HG02763 (cell line): ENCODE measurements around the gene BCAT1.
"Not testable (repeated sequence)": the region's sequence is repeated elsewhere in the genome, so short reads cannot be mapped to it uniquely, and the experiment has no call there.

Source experiments
- ATAC-seq: cut with Tn5 transposase; IDR thresholded peaks from one replicate; pipeline ENCODE4 v1.9.1; 2021; ENCODE audit warnings: mild to moderate bottlenecking, moderate library complexity; ENCODE audit not compliant: unreplicated experiment

BCAT1 gene

DNA sequence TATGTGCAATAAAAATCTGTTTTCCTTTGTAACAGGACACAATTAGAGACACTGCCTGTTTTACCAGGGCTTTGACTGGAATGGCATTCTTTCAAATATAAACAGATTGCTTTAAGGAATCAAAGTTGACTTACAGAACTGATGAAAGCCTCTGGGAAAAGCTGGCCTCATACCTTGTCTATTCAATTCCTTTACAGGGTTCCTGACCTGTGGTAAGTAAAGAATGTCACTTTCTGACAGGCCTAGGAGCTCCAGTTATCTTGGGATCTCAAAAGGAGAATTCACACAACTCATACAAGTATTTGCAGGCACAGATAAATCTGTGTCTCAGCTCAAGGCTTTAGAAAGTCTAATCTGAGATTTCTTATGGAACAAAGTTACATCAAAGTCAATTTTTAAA, 88.4 kb downstream of the BCAT1 start:
- ATAC-seq: no peak

DNA sequence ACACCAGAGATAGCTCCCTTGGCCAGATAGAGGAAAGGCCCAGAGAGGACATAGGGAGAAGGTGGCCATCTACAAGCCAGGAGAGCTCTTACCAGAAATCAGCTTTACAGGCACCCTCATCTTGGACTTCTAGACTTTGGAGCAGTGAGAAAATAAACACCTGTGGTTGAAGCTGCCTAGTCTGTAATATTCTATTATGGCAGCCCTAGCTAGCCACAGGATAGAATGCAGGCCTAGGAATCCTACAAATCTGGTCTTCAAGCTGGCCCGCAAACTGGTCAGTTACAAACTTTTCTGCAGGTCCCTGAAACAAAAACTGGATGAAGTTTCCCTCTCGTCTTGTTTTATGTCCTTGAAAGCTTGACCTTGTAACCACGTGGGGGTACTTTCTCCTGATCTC, 92.4 kb downstream of the BCAT1 start:
- ATAC-seq: no peak

DNA sequence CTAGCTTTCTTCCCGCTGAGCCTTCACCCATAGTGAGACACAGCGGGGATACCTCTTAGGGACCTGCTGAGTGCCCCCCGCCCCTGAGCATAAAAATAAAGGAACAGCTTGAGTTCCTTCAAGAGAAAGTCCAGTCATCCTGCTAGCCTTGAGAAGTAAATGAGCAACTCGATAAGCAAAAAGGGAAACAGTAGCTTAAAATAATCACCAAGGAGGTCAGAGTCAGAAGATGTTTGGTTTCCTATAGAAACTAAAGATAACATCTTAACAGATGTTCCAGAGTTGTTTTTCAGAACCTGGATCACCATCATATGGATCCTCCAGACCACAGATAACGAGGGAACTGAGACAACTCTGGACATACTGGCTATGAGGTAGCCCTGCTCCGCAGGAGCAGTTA, 94.0 kb downstream of the BCAT1 start:
- ATAC-seq: no peak

DNA sequence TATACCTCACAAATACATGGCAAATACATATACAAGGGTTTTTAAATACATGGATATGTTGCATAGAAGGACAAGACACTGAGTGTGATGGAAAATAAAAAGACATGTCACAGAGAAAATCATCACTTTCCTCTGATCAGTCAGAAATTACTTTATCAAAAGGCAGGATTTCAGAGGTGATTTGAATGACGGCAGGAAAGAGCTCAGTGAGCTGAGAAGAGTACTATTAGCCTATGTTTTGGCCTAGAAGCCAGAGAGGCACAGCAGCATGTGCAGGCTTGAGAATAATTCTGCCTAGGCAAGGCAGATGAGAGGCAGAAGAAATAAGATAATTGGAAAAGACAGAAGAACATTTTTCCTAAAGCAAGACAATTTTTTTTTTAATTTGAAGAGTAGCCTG, 94.9 kb downstream of the BCAT1 start:
- ATAC-seq: no peak

DNA sequence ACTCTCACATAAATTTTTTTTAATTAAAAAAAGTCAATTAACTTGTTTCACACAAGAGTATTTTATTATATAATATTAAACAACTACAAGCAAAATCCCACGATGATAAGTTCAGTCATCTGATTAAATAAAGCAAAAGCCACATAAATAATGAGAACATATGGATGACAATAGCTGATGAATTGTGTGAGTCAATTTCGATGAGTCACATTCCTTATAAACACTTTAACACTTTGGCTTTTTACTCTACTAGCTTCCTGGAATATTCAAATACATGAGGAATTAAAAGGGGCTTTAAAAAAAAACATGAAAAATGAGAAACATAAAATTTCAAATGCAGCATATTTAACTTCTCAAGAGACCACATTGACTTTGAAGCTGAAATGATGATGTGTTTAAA, 95.3 kb downstream of the BCAT1 start:
- no peak for ATAC-seq

DNA sequence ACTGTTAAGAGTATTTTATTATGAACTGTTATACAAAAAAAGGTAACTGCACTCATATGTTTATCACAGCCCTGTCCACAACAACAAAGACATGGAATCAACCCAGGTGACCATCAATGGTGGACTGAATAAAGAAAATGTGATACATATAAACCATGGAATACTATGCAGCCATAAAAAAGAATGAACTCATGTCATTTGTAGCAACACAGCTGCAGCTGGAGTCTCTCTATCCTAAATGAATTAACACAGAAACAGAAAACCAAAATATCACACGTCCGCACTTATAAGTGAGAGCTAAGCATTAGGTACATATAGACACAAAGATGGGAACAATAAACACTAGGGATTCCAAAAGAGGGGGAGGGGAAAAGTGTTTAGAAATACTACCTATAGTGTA, 95.8 kb downstream of the BCAT1 start:
- ATAC-seq: no peak

DNA sequence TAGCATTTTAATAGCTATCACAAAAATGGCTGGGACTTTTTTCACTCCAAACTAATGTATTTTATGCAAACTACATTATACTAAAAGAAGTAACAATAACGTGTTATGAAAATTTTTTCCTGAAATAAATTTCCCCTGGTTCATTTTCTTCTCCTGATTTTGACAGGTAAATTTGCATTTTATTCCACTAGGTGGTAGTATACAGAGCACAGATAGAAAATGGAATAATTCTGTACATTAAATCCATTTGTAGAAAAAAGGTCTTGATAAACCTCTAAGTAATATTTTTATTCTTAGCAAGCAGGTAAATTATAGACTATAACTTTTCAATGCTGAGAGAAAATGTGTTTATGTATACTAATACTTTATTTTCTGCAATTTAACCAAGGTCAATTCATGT, 96.5 kb downstream of the BCAT1 start:
- no peak for ATAC-seq

DNA sequence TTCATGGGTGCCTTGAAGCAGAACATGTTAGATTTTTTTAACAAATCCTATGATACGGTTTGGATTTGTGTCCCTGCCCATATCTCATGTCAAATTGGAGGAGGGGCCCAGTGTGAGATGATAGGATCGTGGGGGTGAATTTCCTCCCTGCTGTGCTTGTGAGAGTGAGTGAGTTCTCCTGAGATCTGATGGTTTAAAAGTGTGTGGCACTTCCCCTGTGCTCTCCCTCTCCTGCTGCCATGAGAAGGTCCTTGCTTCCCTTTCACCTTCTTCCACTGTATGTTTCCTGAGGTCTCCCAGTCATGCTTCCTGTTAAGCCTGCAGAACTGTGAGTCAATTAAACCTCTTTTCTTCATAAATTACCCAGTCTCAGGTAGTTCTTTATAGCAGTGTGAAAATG, 97.0 kb downstream of the BCAT1 start:
- ATAC-seq: not testable (repeated sequence)

DNA sequence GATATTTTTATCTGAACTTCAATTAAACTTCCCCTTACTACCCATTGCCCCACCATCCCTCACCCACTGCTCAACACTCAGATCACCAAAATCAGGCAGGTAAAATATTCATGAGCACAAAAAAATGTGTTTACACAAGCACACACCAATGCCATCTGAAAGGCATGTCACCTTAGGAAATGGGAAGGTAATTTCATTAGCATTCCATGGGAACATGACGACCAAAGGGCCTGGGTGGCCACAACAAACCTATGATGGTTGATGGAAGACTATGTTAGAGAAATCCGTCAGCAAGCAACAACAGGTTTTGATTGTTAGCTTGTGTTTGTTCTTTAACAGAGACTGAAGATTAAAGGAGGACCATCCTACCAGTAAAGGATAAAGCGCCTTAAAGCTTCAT, 97.6 kb downstream of the BCAT1 start:
- ATAC-seq: no peak

DNA sequence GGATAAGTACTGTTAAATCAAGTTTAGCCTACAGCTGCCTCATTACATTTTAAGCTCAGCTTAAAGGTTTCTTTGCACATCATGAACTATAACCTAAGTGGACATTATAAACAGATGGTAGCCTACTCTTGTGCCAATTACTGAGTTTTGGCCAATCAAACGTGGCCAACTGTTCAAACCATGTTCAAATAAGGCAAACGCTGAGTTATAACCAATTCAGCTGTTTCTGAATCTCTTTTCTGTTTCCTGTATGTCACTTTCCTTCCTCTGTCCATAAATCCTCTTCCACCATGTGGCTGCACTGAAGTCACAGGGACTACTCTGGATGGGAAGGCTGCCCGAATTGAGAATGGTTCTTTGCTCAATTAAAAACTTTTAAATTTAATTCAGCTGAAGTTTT, 98.4 kb downstream of the BCAT1 start:
- no peak for ATAC-seq

DNA sequence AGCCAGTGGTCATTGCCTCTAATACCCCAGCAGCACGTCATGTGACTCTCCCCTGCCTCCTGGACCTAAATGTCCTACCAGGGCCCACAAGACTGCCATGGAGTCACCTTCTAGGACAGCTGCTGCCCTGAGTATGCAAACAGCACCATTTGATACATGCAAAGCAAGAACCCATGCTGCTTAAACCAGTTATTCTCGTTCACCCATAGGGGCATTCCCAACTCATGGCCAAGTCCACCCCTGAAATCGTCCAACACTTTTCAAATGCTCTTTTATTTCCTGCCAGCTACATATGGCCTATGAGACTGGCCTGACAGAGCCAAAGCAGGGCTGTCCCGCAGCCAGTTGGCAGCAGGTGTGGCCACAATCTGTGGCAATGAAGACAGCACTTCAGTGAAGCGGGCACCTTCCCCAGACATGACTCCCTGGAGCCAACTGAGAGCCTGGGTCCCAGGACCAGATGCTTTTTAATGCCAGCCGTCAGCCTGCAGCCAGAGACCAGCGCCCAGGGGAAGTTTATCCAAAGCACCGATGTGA, 99.9 kb downstream of the BCAT1 start:
- no peak for ATAC-seq

DNA sequence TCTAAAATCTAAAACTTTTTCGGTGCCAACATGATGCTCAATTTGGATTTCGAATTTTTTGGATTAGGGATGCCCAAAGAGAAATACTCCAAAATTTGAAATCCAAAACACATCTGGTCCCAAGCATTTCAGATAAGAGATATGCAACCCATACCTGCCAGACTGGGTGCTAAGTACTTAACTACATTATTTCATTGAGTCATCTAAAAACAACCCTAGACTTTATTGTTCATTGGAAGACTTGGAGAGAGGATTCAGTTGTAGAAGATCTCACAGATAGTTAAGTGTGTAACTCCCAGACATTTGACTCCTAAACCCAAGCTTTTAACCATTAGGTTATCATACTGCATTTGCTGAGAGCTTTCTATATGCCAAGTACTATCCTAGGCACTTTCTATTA, 102.2 kb downstream of the BCAT1 start:
- ATAC-seq: no peak

DNA sequence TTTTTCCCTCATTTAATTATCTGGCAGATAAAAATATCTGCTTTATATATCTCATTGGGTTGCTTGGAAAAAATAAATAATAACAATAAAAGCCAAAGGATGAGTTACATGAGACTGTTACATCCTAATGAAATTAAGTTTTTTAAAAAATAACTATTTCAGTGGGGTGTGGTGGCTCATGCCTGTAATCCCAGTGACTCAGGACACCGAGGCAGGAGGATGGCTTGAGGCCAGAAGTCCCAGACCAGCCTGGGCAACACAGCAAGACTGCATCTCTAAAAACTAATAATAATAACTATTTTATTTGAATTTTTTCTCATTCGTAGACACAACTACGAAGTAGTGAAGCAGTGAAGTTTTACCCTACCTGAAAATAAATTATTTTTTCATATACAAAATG, 103.3 kb downstream of the BCAT1 start:
- ATAC-seq: no peak

DNA sequence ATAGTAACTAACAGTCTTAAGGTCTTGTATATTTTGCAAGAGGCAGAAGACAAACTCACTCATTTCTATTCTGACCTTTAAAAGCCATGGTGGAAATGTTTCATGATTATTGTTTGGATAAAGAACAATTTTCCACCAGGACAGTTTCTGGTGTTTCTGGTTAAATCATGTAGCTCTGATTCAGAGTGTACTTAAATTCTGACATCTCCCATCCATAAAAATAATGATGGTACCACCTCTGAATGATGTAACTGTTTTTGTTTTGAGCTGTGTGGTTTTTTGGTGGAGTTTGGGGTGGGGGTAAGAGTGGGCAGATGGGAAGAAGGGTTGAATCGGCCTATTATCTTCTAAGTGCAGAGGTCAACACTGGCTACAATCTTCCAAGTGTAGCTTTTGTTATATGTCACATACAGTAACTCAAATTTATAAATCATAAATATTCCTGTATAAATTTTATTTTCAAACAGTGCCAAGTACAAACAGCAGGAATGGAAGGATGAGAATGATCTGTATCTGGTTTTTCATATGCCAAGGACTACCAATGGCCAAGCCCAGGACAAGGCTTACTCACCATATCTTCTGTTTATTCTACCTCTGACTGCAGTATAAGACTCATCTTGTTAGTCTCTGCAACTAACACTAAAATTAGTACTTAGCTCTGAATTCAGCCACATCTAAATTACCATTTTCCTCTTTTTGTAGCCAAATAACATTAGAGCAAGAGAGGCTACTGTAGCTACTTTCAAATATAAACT, 108.7 kb downstream of the BCAT1 start:
- ATAC-seq: no peak

DNA sequence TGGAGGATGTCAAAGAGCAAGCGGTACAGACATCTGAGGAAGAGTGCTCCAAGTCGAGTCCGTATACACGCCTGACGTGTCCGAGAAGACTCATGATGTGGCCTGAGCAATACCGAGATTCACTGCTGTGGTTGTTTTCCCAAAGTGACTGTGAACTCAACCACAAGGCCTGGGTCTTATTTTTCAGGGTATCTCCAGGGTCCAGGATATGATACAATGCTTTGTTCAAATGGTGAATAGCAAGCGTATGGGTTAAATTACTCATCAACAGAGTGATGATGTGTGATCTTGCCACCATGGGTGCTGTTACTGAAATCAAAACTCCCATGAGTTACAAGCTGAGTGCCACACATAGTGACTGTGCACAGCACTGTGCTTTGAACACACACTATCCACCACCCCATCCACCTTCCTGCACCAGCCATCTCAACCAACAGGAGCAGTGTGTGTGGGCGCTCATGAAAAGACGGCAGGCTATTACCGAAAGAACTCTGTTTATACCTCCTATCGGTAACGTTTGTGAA, 109.6 kb downstream of the BCAT1 start:
- peak; percentile 80 for ATAC-seq

DNA sequence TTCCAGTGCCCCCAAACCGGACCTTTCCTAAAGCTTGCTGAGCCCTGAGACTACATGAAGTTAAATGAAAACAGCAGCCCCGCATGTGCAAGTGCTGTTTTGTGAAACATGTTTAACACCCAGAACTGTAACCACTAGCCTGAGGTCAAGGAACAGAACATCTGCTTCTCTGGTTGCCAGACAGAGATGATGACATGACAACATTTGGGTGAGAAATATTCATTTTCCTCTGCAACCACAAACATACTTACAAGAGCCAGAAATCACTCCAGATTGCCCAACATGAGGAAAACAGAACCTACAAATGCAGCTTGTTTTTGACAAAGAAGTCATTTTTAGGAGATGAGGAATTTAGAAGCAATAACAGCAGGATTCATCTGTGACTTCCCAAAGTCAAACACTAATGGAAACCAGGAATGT, 110.4 kb downstream of the BCAT1 start:
- peak; percentile 55 for ATAC-seq

DNA sequence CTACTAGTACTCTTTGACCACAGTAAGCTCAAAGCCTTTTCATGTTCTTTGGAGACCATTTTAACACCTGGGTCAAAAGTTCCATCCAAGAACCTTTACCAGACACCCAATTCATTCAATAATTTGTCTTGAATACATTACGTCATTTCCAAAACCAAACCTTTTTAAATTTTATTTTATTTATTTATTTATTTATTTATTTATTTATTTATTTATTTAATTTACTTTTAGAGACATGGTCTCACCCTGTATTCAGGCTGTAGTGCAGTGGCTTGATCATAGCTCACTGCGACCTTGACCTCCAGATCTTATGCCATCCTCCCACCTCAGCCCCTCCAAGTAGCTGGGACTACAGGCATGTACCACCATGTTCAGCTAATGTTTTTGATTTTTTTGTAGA, 113.5 kb downstream of the BCAT1 start:
- no peak for ATAC-seq

DNA sequence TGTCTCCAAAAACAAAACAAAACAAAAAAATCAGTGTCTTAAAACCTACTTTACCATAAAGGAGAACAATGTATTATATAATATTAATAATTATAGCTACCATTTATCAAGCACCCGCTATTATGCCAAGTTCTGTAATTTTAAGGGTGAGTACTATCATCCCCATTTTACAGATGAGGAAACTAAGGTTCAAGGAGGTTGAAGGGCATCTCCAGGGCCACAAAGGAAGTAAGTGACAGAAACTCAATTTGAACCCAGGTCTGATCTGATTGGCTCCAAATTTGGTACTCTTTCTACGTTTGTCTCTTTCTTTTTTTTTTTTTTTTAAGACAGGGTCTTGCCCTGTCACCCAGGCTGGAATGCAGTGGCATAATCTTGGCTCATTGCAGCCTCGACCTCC, 115.4 kb downstream of the BCAT1 start:
- no peak for ATAC-seq

DNA sequence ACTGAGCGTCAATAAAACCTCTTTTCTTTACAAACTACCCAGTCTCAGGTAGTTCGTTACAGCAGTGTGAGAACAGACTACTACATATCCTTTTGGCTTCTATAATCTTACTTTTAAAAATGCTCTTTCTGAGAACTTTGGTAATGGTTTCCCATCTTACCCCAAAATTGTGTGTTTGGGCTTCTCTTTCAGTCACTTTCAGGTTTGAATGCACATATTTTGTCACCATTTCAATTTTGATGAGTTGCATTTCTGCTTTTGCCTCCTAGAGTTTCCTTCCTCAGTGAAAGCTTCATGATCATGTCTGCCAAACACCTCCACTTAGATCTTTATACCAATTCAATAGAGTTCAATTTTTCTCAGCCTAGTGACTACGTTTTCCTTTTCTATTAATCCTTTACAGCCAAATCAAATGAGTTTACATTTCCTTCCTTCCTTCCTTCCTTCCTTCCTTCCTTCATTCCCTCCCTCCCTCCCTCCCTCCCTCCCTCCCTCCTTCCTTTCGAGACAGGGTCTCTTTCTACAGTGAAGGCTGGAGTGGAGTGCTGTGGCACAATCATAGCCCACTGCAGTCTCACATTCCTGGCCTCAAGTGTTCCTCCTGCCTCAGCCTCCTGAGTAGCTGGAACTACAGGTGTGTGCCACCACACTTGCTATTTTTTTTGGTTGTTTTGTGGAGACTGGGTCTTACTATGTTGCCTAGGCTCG, 124.9 kb downstream of the BCAT1 start:
- ATAC-seq: no peak

DNA sequence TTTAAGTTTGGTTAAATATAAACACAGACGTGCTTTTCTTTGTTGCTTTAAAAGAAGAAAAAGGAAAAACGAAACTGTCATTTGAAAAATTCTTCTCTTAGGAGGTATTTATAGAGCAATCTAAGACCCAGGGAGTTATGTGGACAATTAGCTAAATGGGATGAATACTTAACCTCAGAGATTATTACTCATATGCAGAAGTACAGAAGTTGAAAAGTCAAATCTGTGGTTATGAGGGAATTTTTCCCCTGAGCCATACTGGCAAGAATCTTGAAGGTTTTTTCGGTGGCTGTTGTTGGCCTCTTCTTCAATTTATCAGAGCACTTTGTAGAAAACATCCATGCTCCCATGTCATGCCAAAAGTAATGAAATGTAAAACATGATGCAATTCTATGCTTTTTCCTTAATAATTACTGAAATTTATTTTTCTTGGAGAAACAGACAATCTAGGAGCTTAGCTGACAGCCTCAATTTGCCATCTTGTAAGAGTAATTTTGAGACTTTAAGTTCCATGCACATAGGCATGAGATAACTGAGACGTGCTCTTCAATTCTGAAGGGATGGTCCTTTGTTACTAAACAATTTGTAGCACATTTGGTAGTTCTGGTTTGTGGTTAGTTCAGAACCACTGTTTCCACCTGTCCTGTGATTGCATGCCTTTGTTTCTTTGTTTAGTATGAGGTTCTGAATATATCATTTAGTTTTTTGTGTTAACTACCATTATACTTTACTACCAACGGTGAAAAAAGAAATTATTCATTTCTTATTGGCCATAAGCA, 126.6 kb downstream of the BCAT1 start:
- ATAC-seq: peak; percentile 72

DNA sequence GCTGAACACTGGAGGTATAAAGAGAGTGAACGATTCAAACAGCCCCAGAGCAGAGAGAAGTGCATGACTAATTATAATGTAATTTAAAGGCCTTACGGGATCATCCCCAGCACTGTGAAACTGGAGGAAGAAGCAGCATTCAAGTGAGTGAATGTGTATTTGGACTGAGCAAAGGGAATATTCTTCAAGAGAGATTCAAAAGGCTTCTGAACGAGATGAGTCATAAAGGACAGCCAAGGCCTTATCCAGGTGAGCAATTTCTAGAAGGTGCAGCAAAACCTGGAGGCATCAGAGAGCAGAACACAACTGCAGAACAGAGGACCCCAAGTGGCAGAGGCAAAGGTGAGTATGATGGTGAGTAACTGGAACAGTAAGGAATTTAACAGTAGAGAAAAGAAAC, 127.2 kb downstream of the BCAT1 start:
- ATAC-seq: peak; percentile 50
